Transverse colon (tissue), 3 donors: ENCODE measurements around the gene ZNF581.

Experiments
- CTCF ChIP-seq, 5 experiments: fragments of 200-600 bp in 3 of 5; fragments of 450-650 bp in 2 of 5; sonication (generic) in 3 of 5; IDR thresholded peaks; 1 replicate in 2 of 5; 2 replicates in 3 of 5; pipeline ENCODE4 v1.5.1; 2016 to 2017; ENCODE audit warnings: antibody characterized with exemption in 5 of 5, inconsistent platforms in 3 of 5, mild to moderate bottlenecking in 2 of 5, moderate library complexity in 1 of 5
- POLR2A ChIP-seq: fragments of 450-650 bp; IDR thresholded peaks from one replicate; pipeline ENCODE4 v1.6.1; 2016; ENCODE audit warnings: antibody characterized with exemption, mild to moderate bottlenecking, moderate library complexity

DNA sequence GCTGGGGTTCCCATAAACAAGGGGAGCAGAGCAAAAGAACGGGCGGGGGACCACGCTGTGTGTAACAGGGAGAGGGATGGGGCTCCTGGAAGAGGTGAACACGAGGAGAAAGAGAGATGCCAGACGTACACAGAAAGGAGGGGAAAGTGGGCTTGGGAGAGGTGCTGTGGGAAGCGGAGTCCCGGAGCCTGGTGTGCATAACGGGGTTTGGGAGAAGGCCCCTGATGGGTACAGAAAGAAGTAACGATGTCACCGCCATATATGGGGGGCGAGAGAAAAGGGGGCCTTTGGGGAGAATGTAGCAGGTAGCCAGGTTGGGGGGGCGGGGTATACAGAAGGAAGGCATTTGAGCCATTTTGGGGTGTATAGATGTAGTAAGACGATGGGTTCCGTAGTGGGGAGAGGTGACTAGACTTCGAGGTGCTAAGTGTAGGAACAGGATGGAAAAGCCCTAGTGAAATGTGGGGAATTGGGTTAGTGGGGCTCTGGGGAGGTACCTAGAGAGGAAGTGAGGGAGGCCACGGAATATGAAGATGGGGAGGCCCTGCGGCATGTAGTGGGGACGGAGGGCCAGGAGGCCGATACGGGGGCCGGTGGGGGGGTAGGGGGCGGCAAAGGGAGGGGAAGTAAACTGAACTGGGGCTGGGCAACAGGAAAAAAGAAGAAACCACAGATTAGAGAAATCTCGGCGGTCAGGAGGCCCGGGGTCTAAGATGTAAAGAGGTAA lies 1.9 kb upstream of the ZNF581 start:
- TF ChIP-seq CTCF (IDR thresholded peaks at IDR 0.05), result no peak
- TF ChIP-seq POLR2A, result peak; percentile 15
